HEK293 (cell line): ENCODE results near the gene C6orf120.
A peak's percentile ranks its signal among the peaks of the same experiment; 100 is the strongest.

Experiments used
- KLF1 ChIP-seq: fragments of 450-650 bp; formaldehyde crosslinking; IDR thresholded peaks from 2 replicates; pipeline ENCODE4 v1.5.1; 2016; ENCODE audit warnings: missing biosample characterization, missing genetic modification characterization
- KLF10 ChIP-seq: fragments of 450-650 bp; IDR thresholded peaks from 2 replicates; pipeline ENCODE4 v1.5.1; 2018; ENCODE audit warnings: missing biosample characterization, mild to moderate bottlenecking, missing genetic modification characterization
- KLF7 ChIP-seq: fragments of 450-650 bp; formaldehyde crosslinking; IDR thresholded peaks from 2 replicates; pipeline ENCODE4 v1.5.1; 2016; ENCODE audit warnings: missing biosample characterization, missing genetic modification characterization, borderline replicate concordance
- PRDM1 ChIP-seq: fragments of 450-650 bp; formaldehyde crosslinking; IDR thresholded peaks from 2 replicates; pipeline ENCODE4; 2016; ENCODE audit warnings: missing biosample characterization, missing genetic modification characterization
- ZIC2 ChIP-seq: fragments of 450-650 bp; formaldehyde crosslinking; IDR thresholded peaks from 2 replicates; pipeline ENCODE4 v1.5.1; 2016; ENCODE audit warnings: missing biosample characterization, missing genetic modification characterization
- ZNF140 ChIP-seq: fragments of 450-650 bp; formaldehyde crosslinking; IDR thresholded peaks from 2 replicates; pipeline ENCODE4 v1.5.1; 2016; ENCODE audit warnings: missing biosample characterization, missing genetic modification characterization
- ZNF169 ChIP-seq: fragments of 450-650 bp; formaldehyde crosslinking; IDR thresholded peaks from 2 replicates; pipeline ENCODE4 v1.5.1; 2016; ENCODE audit warnings: missing biosample characterization, missing genetic modification characterization
- ZNF175 ChIP-seq: fragments of 450-650 bp; formaldehyde crosslinking; IDR thresholded peaks from 2 replicates; pipeline ENCODE4 v1.5.1; 2016; ENCODE audit warnings: missing biosample characterization, missing genetic modification characterization
- ZNF211 ChIP-seq: fragments of 450-650 bp; formaldehyde crosslinking; IDR thresholded peaks from 2 replicates; pipeline ENCODE4 v1.5.1; 2016; ENCODE audit warnings: low read depth, missing biosample characterization, missing genetic modification characterization
- ZNF239 ChIP-seq: fragments of 450-650 bp; formaldehyde crosslinking; IDR thresholded peaks from 2 replicates; pipeline ENCODE4 v1.5.1; 2016; ENCODE audit warnings: missing biosample characterization, missing genetic modification characterization
- ZNF354C ChIP-seq: fragments of 450-650 bp; formaldehyde crosslinking; IDR thresholded peaks from 2 replicates; pipeline ENCODE4 v1.5.1; 2016; ENCODE audit warnings: missing biosample characterization, missing genetic modification characterization, low read depth, borderline replicate concordance
- ZNF433 ChIP-seq: fragments of 450-650 bp; formaldehyde crosslinking; IDR thresholded peaks from 2 replicates; pipeline ENCODE4 v1.5.1; 2016; ENCODE audit warnings: missing biosample characterization, missing genetic modification characterization, low read depth
- ZNF558 ChIP-seq: fragments of 450-650 bp; formaldehyde crosslinking; IDR thresholded peaks from 2 replicates; pipeline ENCODE4 v1.5.1; 2016; ENCODE audit warnings: missing biosample characterization, missing genetic modification characterization
- ZNF596 ChIP-seq: fragments of 450-650 bp; IDR thresholded peaks from 2 replicates; pipeline ENCODE4 v1.5.0; 2018; ENCODE audit warnings: missing biosample characterization, mild to moderate bottlenecking, missing genetic modification characterization, moderate library complexity
- ZNF654 ChIP-seq: fragments of 450-650 bp; formaldehyde crosslinking; IDR thresholded peaks from 2 replicates; pipeline ENCODE4 v1.5.1; 2016; ENCODE audit warnings: low read depth, missing biosample characterization, missing genetic modification characterization
- ZNF658 ChIP-seq: fragments of 450-650 bp; formaldehyde crosslinking; IDR thresholded peaks from 2 replicates; pipeline ENCODE4; 2016; ENCODE audit warnings: missing biosample characterization, missing genetic modification characterization
- ZSCAN16 ChIP-seq: fragments of 450-650 bp; formaldehyde crosslinking; IDR thresholded peaks from 2 replicates; pipeline ENCODE4 v1.5.1; 2016; ENCODE audit warnings: missing biosample characterization, missing genetic modification characterization
- TF ChIP-seq, protein P1 (sequence below): fragments of 450-650 bp; formaldehyde crosslinking; IDR thresholded peaks from 2 replicates; pipeline ENCODE4 v1.5.1; 2017; ENCODE audit warnings: missing biosample characterization, missing genetic modification characterization
- TF ChIP-seq, protein P2 (sequence below): fragments of 450-650 bp; formaldehyde crosslinking; IDR thresholded peaks from 2 replicates; pipeline ENCODE4 v1.5.1; 2016; ENCODE audit warnings: missing biosample characterization, missing genetic modification characterization
- TF ChIP-seq, protein P3 (sequence below): fragments of 450-650 bp; formaldehyde crosslinking; IDR thresholded peaks from 2 replicates; pipeline ENCODE4 v1.5.1; 2017; ENCODE audit warnings: missing biosample characterization, missing genetic modification characterization
- TF ChIP-seq, protein P4 (sequence below): fragments of 450-650 bp; formaldehyde crosslinking; IDR thresholded peaks from 2 replicates; pipeline ENCODE4 v1.5.1; 2016; ENCODE audit warnings: missing biosample characterization, missing genetic modification characterization
- TF ChIP-seq, protein P5 (sequence below): fragments of 450-650 bp; formaldehyde crosslinking; IDR thresholded peaks from 2 replicates; pipeline ENCODE4 v1.5.0; 2017; ENCODE audit warnings: missing biosample characterization, missing genetic modification characterization, borderline replicate concordance
- TF ChIP-seq, protein P6 (sequence below): fragments of 450-650 bp; formaldehyde crosslinking; optimal IDR thresholded peaks from 2 replicates; pipeline ENCODE3; 2016; ENCODE audit warnings: missing biosample characterization, mild to moderate bottlenecking, missing genetic modification characterization
- TF ChIP-seq, protein P7 (sequence below): fragments of 450-650 bp; formaldehyde crosslinking; IDR thresholded peaks from 2 replicates; pipeline ENCODE4 v1.5.1; 2016; ENCODE audit warnings: missing biosample characterization, missing genetic modification characterization
- TF ChIP-seq, protein P8 (sequence below): fragments of 450-650 bp; formaldehyde crosslinking; IDR thresholded peaks from 2 replicates; pipeline ENCODE4 v1.5.1; 2016; ENCODE audit warnings: missing biosample characterization, missing genetic modification characterization, borderline replicate concordance
- TF ChIP-seq, protein P9 (sequence below): fragments of 450-650 bp; formaldehyde crosslinking; IDR thresholded peaks from 2 replicates; pipeline ENCODE4 v1.5.1; 2016; ENCODE audit warnings: missing biosample characterization, missing genetic modification characterization

Gene C6orf120

DNA sequence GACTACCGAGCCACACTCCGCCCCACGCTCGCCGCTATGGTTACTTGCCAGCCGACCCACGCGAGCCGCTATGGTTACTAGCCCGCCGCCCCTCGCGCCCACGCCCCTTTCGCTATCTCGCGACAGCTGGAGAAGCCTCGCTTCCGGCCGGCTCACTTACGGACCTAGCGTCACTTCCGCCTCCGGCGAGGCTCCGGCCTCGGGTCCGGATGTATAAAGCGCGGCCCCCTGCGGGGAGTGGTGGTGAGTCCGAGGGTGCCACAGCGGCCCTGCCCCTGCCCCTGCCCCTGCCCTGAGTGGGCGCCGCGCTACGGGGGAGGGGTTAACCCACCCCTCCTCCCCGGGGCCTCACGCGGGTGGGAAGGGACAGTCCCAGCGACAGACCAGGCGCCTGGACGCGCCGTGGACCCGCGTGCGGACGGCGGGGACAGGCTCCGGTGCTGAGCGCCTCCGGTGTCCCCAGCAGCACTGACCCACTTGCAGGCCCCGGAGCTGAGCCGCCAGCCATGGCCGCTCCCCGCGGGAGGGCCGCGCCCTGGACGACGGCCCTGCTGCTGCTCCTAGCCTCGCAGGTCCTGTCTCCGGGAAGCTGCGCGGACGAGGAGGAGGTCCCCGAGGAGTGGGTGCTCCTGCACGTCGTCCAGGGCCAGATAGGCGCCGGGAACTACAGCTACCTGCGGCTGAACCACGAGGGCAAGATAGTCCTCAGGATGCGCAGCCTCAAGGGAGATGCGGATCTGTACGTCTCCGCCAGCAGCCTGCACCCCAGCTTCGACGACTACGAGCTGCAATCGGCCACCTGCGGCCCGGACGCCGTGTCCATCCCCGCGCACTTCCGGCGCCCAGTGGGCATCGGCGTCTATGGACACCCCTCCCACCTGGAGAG lies at the start of gene C6orf120, which contains the start of gene WDR27 (continued):
- no peak for TF ChIP-seq PRDM1 (tag by site-specific recombination)
- TF ChIP-seq ZNF433 (tag by site-specific recombination), result no peak
- no peak for TF ChIP-seq ZNF354C (tag by site-specific recombination)
- TF ChIP-seq ZNF654 (tag by site-specific recombination), result no peak
- TF ChIP-seq, protein P1, sequence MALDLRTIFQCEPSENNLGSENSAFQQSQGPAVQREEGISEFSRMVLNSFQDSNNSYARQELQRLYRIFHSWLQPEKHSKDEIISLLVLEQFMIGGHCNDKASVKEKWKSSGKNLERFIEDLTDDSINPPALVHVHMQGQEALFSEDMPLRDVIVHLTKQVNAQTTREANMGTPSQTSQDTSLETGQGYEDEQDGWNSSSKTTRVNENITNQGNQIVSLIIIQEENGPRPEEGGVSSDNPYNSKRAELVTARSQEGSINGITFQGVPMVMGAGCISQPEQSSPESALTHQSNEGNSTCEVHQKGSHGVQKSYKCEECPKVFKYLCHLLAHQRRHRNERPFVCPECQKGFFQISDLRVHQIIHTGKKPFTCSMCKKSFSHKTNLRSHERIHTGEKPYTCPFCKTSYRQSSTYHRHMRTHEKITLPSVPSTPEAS (tag by site-specific recombination), result no peak
- TF ChIP-seq ZNF169 (tag by site-specific recombination), result no peak
- TF ChIP-seq, protein P2, sequence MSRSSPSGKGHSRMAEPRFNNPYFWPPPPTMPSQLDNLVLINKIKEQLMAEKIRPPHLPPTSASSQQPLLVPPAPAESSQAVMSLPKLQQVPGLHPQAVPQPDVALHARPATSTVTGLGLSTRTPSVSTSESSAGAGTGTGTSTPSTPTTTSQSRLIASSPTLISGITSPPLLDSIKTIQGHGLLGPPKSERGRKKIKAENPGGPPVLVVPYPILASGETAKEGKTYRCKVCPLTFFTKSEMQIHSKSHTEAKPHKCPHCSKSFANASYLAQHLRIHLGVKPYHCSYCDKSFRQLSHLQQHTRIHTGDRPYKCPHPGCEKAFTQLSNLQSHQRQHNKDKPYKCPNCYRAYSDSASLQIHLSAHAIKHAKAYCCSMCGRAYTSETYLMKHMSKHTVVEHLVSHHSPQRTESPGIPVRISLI (tag by site-specific recombination), result no peak
- peak; percentile 90 for TF ChIP-seq KLF1
- peak; percentile 83 for TF ChIP-seq KLF10 (tag by site-specific recombination)
- TF ChIP-seq, protein P3, sequence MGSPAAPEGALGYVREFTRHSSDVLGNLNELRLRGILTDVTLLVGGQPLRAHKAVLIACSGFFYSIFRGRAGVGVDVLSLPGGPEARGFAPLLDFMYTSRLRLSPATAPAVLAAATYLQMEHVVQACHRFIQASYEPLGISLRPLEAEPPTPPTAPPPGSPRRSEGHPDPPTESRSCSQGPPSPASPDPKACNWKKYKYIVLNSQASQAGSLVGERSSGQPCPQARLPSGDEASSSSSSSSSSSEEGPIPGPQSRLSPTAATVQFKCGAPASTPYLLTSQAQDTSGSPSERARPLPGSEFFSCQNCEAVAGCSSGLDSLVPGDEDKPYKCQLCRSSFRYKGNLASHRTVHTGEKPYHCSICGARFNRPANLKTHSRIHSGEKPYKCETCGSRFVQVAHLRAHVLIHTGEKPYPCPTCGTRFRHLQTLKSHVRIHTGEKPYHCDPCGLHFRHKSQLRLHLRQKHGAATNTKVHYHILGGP (tag by site-specific recombination), result no peak
- no peak for TF ChIP-seq ZNF596 (tag by site-specific recombination)
- no peak for TF ChIP-seq ZNF558 (tag by site-specific recombination)
- TF ChIP-seq, protein P4, sequence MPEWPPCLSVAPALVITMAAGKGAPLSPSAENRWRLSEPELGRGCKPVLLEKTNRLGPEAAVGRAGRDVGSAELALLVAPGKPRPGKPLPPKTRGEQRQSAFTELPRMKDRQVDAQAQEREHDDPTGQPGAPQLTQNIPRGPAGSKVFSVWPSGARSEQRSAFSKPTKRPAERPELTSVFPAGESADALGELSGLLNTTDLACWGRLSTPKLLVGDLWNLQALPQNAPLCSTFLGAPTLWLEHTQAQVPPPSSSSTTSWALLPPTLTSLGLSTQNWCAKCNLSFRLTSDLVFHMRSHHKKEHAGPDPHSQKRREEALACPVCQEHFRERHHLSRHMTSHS (tag by site-specific recombination), result no peak
- TF ChIP-seq, protein P5, sequence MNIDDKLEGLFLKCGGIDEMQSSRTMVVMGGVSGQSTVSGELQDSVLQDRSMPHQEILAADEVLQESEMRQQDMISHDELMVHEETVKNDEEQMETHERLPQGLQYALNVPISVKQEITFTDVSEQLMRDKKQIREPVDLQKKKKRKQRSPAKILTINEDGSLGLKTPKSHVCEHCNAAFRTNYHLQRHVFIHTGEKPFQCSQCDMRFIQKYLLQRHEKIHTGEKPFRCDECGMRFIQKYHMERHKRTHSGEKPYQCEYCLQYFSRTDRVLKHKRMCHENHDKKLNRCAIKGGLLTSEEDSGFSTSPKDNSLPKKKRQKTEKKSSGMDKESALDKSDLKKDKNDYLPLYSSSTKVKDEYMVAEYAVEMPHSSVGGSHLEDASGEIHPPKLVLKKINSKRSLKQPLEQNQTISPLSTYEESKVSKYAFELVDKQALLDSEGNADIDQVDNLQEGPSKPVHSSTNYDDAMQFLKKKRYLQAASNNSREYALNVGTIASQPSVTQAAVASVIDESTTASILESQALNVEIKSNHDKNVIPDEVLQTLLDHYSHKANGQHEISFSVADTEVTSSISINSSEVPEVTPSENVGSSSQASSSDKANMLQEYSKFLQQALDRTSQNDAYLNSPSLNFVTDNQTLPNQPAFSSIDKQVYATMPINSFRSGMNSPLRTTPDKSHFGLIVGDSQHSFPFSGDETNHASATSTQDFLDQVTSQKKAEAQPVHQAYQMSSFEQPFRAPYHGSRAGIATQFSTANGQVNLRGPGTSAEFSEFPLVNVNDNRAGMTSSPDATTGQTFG (tag by site-specific recombination), result no peak
- no peak for TF ChIP-seq ZNF140 (tag by site-specific recombination)
- no peak for TF ChIP-seq ZNF211 (tag by site-specific recombination)
- no peak for TF ChIP-seq ZNF658 (tag by site-specific recombination)
- TF ChIP-seq, protein P6, sequence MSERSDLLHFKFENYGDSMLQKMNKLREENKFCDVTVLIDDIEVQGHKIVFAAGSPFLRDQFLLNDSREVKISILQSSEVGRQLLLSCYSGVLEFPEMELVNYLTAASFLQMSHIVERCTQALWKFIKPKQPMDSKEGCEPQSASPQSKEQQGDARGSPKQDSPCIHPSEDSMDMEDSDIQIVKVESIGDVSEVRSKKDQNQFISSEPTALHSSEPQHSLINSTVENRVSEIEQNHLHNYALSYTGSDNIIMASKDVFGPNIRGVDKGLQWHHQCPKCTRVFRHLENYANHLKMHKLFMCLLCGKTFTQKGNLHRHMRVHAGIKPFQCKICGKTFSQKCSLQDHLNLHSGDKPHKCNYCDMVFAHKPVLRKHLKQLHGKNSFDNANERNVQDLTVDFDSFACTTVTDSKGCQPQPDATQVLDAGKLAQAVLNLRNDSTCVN (tag by site-specific recombination), result peak; percentile 83
- TF ChIP-seq, protein P7, sequence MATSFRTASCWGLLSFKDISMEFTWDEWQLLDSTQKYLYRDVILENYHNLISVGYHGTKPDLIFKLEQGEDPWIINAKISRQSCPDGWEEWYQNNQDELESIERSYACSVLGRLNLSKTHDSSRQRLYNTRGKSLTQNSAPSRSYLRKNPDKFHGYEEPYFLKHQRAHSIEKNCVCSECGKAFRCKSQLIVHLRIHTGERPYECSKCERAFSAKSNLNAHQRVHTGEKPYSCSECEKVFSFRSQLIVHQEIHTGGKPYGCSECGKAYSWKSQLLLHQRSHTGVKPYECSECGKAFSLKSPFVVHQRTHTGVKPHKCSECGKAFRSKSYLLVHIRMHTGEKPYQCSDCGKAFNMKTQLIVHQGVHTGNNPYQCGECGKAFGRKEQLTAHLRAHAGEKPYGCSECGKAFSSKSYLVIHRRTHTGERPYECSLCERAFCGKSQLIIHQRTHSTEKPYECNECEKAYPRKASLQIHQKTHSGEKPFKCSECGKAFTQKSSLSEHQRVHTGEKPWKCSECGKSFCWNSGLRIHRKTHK (tag by site-specific recombination), result no peak
- TF ChIP-seq, protein P8, sequence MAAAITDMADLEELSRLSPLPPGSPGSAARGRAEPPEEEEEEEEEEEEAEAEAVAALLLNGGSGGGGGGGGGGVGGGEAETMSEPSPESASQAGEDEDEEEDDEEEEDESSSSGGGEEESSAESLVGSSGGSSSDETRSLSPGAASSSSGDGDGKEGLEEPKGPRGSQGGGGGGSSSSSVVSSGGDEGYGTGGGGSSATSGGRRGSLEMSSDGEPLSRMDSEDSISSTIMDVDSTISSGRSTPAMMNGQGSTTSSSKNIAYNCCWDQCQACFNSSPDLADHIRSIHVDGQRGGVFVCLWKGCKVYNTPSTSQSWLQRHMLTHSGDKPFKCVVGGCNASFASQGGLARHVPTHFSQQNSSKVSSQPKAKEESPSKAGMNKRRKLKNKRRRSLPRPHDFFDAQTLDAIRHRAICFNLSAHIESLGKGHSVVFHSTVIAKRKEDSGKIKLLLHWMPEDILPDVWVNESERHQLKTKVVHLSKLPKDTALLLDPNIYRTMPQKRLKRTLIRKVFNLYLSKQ (tag by site-specific recombination), result no peak
- TF ChIP-seq ZIC2 (tag by site-specific recombination), result peak; percentile 71
- TF ChIP-seq ZNF175, result no peak
- TF ChIP-seq, protein P9, sequence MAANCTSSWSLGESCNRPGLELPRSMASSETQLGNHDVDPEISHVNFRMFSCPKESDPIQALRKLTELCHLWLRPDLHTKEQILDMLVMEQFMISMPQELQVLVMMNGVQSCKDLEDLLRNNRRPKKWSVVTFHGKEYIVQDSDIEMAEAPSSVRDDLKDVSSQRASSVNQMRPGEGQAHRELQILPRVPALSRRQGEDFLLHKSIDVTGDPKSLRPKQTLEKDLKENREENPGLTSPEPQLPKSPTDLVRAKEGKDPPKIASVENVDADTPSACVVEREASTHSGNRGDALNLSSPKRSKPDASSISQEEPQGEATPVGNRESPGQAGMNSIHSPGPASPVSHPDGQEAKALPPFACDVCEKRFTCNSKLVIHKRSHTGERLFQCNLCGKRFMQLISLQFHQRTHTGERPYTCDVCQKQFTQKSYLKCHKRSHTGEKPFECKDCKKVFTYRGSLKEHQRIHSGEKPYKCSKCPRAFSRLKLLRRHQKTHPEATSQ, result no peak; the same call in 1 of the 2 replicates
- TF ChIP-seq ZSCAN16 (tag by site-specific recombination), result no peak
- TF ChIP-seq ZNF239, result no peak
- peak; percentile 92; the same call in 1 of the 2 replicates for TF ChIP-seq KLF7
